ENCODE measurements around the gene ZNF502. TPM values are rescaled to one million over a fixed set of nuclear protein-coding genes. Genes with fewer than 3 reads are reported as not detected.

Gene ZNF502
- total RNA-seq, 1 experiment from 2014 or later = 3.6 TPM

DNA sequence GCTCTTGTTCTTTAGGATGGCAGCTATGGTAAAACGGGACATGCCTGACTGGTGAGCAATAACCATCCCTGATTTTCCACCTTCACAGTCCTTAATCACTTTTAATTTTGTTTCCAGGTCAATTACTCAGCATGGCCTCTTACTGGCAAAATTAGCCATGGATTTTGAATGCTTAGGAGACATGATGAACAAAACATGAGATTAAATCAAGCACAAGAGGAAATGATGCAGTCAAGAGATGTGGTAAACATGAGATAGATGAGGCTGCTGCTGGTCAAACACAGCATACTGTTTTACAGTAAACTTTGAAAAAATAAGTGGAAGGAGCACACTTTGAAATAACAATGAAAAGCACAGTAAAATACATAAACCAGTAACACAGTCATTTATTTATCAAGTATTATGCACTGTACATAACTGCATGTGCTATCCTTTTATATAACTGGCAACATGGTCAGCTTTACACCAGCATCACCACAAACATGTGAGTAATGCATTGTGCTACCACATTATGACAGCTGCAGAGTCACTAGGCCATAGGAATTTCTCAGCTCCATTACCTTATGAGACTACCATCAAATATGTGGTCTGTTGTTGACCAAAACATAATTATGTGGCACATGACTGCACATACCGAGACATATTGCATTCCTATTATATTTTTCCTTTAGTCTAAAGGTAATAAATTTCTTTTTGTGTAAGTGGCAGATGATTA, 30.1 kb upstream of the ZNF502 start:
- H3K4me3 Mint-ChIP-seq = no peak overlapping the region
- peaks cover 5% of the 10 kb centered on the region for H3K4me1 Mint-ChIP-seq
- peaks cover 42% of the 10 kb centered on the region for H3K36me3 Mint-ChIP-seq
- H3K9me3 Mint-ChIP-seq = peaks cover 61% of the 10 kb centered on the region
- peaks cover 19% of the 10 kb centered on the region for H3K27me3 Mint-ChIP-seq (ENCODE audit: low read depth)
- ATAC-seq (no peak), DNase-seq (ENCODE audit: low spot score) (no peak)
- H3K27ac Mint-ChIP-seq = no peak overlapping the region
- ChIA-PET CTCF (no interaction called here), POLR2A (no interaction called here)
- TF ChIP-seq, protein P1, sequence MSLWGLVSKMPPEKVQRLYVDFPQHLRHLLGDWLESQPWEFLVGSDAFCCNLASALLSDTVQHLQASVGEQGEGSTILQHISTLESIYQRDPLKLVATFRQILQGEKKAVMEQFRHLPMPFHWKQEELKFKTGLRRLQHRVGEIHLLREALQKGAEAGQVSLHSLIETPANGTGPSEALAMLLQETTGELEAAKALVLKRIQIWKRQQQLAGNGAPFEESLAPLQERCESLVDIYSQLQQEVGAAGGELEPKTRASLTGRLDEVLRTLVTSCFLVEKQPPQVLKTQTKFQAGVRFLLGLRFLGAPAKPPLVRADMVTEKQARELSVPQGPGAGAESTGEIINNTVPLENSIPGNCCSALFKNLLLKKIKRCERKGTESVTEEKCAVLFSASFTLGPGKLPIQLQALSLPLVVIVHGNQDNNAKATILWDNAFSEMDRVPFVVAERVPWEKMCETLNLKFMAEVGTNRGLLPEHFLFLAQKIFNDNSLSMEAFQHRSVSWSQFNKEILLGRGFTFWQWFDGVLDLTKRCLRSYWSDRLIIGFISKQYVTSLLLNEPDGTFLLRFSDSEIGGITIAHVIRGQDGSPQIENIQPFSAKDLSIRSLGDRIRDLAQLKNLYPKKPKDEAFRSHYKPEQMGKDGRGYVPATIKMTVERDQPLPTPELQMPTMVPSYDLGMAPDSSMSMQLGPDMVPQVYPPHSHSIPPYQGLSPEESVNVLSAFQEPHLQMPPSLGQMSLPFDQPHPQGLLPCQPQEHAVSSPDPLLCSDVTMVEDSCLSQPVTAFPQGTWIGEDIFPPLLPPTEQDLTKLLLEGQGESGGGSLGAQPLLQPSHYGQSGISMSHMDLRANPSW (CRISPR knock-in tag; conservative IDR thresholded peaks at IDR 0.05; ENCODE audit: low read depth) = no peak
- TF ChIP-seq, protein P2, sequence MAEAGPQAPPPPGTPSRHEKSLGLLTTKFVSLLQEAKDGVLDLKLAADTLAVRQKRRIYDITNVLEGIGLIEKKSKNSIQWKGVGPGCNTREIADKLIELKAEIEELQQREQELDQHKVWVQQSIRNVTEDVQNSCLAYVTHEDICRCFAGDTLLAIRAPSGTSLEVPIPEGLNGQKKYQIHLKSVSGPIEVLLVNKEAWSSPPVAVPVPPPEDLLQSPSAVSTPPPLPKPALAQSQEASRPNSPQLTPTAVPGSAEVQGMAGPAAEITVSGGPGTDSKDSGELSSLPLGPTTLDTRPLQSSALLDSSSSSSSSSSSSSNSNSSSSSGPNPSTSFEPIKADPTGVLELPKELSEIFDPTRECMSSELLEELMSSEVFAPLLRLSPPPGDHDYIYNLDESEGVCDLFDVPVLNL (CRISPR knock-in tag; IDR thresholded peaks at IDR 0.05; ENCODE audit: borderline replicate concordance, low read depth) = no peak
- TF ChIP-seq MYBL2 (CRISPR knock-in tag; IDR thresholded peaks at IDR 0.05) (no peak), NFATC4 (CRISPR knock-in tag; IDR thresholded peaks at IDR 0.05) (no peak), FOXJ3 (CRISPR knock-in tag; IDR thresholded peaks at IDR 0.05; ENCODE audit: borderline replicate concordance) (no peak), FOXP1 (CRISPR knock-in tag; IDR thresholded peaks at IDR 0.05; ENCODE audit: borderline replicate concordance) (no peak), NR2C2 (CRISPR knock-in tag; IDR thresholded peaks at IDR 0.05) (no peak), IRF2 (CRISPR knock-in tag; IDR thresholded peaks at IDR 0.05; ENCODE audit: borderline replicate concordance, low read depth) (no peak), TCF7 (CRISPR knock-in tag; IDR thresholded peaks at IDR 0.05; ENCODE audit: low read depth) (no peak), SMAD3 (CRISPR knock-in tag; IDR thresholded peaks at IDR 0.05; ENCODE audit: borderline replicate concordance) (no peak)
- TF ChIP-seq, protein P3, sequence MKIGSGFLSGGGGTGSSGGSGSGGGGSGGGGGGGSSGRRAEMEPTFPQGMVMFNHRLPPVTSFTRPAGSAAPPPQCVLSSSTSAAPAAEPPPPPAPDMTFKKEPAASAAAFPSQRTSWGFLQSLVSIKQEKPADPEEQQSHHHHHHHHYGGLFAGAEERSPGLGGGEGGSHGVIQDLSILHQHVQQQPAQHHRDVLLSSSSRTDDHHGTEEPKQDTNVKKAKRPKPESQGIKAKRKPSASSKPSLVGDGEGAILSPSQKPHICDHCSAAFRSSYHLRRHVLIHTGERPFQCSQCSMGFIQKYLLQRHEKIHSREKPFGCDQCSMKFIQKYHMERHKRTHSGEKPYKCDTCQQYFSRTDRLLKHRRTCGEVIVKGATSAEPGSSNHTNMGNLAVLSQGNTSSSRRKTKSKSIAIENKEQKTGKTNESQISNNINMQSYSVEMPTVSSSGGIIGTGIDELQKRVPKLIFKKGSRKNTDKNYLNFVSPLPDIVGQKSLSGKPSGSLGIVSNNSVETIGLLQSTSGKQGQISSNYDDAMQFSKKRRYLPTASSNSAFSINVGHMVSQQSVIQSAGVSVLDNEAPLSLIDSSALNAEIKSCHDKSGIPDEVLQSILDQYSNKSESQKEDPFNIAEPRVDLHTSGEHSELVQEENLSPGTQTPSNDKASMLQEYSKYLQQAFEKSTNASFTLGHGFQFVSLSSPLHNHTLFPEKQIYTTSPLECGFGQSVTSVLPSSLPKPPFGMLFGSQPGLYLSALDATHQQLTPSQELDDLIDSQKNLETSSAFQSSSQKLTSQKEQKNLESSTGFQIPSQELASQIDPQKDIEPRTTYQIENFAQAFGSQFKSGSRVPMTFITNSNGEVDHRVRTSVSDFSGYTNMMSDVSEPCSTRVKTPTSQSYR (CRISPR knock-in tag; IDR thresholded peaks at IDR 0.05) = no peak
- TF ChIP-seq, protein P4, sequence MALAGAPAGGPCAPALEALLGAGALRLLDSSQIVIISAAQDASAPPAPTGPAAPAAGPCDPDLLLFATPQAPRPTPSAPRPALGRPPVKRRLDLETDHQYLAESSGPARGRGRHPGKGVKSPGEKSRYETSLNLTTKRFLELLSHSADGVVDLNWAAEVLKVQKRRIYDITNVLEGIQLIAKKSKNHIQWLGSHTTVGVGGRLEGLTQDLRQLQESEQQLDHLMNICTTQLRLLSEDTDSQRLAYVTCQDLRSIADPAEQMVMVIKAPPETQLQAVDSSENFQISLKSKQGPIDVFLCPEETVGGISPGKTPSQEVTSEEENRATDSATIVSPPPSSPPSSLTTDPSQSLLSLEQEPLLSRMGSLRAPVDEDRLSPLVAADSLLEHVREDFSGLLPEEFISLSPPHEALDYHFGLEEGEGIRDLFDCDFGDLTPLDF (CRISPR knock-in tag; IDR thresholded peaks at IDR 0.05) = no peak
- TF ChIP-seq, protein P5, sequence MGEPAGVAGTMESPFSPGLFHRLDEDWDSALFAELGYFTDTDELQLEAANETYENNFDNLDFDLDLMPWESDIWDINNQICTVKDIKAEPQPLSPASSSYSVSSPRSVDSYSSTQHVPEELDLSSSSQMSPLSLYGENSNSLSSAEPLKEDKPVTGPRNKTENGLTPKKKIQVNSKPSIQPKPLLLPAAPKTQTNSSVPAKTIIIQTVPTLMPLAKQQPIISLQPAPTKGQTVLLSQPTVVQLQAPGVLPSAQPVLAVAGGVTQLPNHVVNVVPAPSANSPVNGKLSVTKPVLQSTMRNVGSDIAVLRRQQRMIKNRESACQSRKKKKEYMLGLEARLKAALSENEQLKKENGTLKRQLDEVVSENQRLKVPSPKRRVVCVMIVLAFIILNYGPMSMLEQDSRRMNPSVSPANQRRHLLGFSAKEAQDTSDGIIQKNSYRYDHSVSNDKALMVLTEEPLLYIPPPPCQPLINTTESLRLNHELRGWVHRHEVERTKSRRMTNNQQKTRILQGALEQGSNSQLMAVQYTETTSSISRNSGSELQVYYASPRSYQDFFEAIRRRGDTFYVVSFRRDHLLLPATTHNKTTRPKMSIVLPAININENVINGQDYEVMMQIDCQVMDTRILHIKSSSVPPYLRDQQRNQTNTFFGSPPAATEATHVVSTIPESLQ (CRISPR knock-in tag; IDR thresholded peaks at IDR 0.05) = no peak
- TF ChIP-seq, protein P6, sequence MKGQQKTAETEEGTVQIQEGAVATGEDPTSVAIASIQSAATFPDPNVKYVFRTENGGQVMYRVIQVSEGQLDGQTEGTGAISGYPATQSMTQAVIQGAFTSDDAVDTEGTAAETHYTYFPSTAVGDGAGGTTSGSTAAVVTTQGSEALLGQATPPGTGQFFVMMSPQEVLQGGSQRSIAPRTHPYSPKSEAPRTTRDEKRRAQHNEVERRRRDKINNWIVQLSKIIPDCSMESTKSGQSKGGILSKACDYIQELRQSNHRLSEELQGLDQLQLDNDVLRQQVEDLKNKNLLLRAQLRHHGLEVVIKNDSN (CRISPR knock-in tag; IDR thresholded peaks at IDR 0.05) = no peak
- TF ChIP-seq, protein P7, sequence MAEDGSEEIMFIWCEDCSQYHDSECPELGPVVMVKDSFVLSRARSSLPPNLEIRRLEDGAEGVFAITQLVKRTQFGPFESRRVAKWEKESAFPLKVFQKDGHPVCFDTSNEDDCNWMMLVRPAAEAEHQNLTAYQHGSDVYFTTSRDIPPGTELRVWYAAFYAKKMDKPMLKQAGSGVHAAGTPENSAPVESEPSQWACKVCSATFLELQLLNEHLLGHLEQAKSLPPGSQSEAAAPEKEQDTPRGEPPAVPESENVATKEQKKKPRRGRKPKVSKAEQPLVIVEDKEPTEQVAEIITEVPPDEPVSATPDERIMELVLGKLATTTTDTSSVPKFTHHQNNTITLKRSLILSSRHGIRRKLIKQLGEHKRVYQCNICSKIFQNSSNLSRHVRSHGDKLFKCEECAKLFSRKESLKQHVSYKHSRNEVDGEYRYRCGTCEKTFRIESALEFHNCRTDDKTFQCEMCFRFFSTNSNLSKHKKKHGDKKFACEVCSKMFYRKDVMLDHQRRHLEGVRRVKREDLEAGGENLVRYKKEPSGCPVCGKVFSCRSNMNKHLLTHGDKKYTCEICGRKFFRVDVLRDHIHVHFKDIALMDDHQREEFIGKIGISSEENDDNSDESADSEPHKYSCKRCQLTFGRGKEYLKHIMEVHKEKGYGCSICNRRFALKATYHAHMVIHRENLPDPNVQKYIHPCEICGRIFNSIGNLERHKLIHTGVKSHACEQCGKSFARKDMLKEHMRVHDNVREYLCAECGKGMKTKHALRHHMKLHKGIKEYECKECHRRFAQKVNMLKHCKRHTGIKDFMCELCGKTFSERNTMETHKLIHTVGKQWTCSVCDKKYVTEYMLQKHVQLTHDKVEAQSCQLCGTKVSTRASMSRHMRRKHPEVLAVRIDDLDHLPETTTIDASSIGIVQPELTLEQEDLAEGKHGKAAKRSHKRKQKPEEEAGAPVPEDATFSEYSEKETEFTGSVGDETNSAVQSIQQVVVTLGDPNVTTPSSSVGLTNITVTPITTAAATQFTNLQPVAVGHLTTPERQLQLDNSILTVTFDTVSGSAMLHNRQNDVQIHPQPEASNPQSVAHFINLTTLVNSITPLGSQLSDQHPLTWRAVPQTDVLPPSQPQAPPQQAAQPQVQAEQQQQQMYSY (CRISPR knock-in tag; IDR thresholded peaks at IDR 0.05) = no peak

All from WTC11 (cell line).